Ishikawa (cell line): ENCODE measurements around the gene MCF2L.

Source experiments
- CEBPB ChIP-seq: IDR thresholded peaks from 2 replicates; pipeline ENCODE4 v1.6.1; 2012
- CREB1 ChIP-seq: IDR thresholded peaks from 2 replicates; pipeline ENCODE4 v1.6.1; 2012; ENCODE audit warnings: low read depth
- EGR1 ChIP-seq: IDR thresholded peaks from 2 replicates; pipeline ENCODE4 v1.6.1; 2012
- EP300 ChIP-seq: IDR thresholded peaks from 2 replicates; pipeline ENCODE4 v1.6.1; 2012; ENCODE audit warnings: borderline replicate concordance
- FOXM1 ChIP-seq: IDR thresholded peaks from 2 replicates; pipeline ENCODE4 v1.6.1; 2012; ENCODE audit warnings: low read depth, borderline replicate concordance
- NFIC ChIP-seq: IDR thresholded peaks from 2 replicates; pipeline ENCODE4 v1.6.1; 2012
- RAD21 ChIP-seq: IDR thresholded peaks from 2 replicates; pipeline ENCODE4 v1.6.1; 2012; ENCODE audit warnings: low read depth
- TAF1 ChIP-seq: IDR thresholded peaks from 2 replicates; pipeline ENCODE4 v1.6.1; 2012; ENCODE audit warnings: low read depth, mild to moderate bottlenecking
- TCF12 ChIP-seq: IDR thresholded peaks from 2 replicates; pipeline ENCODE4 v1.6.1; 2012; ENCODE audit warnings: low read depth
- TEAD4 ChIP-seq: IDR thresholded peaks from 2 replicates; pipeline ENCODE4 v1.6.1; 2012
- USF1 ChIP-seq: IDR thresholded peaks from 2 replicates; pipeline ENCODE4 v1.6.1; 2012
- YY1 ChIP-seq: IDR thresholded peaks from 2 replicates; pipeline ENCODE4 v1.6.1; 2012; ENCODE audit warnings: low read depth
- ZBTB7A ChIP-seq: IDR thresholded peaks from 2 replicates; pipeline ENCODE4 v1.6.1; 2012; ENCODE audit warnings: low read depth
- TF ChIP-seq, protein P1 (sequence below): IDR thresholded peaks from 2 replicates; pipeline ENCODE4 v1.6.1; 2012
- TF ChIP-seq, protein P2 (sequence below): IDR thresholded peaks from 2 replicates; pipeline ENCODE4 v1.6.1; 2012; ENCODE audit warnings: low read depth, mild to moderate bottlenecking

MCF2L gene

GRCh38 chr13:113049521-113049941, 80.5 kb downstream of the MCF2L start:
- TF ChIP-seq, protein P1, sequence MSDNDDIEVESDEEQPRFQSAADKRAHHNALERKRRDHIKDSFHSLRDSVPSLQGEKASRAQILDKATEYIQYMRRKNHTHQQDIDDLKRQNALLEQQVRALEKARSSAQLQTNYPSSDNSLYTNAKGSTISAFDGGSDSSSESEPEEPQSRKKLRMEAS, result no peak
- no peak for TF ChIP-seq EP300
- no peak for TF ChIP-seq TEAD4
- no peak for TF ChIP-seq YY1
- no peak for TF ChIP-seq CREB1
- no peak for TF ChIP-seq CEBPB
- TF ChIP-seq EGR1, result no peak
- TF ChIP-seq USF1, result no peak
- no peak for TF ChIP-seq TAF1
- no peak for TF ChIP-seq NFIC
- TF ChIP-seq, protein P2, sequence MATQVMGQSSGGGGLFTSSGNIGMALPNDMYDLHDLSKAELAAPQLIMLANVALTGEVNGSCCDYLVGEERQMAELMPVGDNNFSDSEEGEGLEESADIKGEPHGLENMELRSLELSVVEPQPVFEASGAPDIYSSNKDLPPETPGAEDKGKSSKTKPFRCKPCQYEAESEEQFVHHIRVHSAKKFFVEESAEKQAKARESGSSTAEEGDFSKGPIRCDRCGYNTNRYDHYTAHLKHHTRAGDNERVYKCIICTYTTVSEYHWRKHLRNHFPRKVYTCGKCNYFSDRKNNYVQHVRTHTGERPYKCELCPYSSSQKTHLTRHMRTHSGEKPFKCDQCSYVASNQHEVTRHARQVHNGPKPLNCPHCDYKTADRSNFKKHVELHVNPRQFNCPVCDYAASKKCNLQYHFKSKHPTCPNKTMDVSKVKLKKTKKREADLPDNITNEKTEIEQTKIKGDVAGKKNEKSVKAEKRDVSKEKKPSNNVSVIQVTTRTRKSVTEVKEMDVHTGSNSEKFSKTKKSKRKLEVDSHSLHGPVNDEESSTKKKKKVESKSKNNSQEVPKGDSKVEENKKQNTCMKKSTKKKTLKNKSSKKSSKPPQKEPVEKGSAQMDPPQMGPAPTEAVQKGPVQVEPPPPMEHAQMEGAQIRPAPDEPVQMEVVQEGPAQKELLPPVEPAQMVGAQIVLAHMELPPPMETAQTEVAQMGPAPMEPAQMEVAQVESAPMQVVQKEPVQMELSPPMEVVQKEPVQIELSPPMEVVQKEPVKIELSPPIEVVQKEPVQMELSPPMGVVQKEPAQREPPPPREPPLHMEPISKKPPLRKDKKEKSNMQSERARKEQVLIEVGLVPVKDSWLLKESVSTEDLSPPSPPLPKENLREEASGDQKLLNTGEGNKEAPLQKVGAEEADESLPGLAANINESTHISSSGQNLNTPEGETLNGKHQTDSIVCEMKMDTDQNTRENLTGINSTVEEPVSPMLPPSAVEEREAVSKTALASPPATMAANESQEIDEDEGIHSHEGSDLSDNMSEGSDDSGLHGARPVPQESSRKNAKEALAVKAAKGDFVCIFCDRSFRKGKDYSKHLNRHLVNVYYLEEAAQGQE, result no peak
- no peak for TF ChIP-seq FOXM1
- TF ChIP-seq ZBTB7A, result no peak

- TF ChIP-seq, protein P1, result no peak
- TF ChIP-seq TEAD4, result no peak
- no peak for TF ChIP-seq FOXM1
- TF ChIP-seq CEBPB, result no peak
- TF ChIP-seq YY1, result no peak
- TF ChIP-seq EP300, result no peak
These were observed 81.0 kb downstream of the MCF2L start for GRCh38 chr13:113049981-113050380.

GRCh38 chr13:113050734-113051431, 81.9 kb downstream of the MCF2L start:
- no peak for TF ChIP-seq TCF12
- no peak for TF ChIP-seq EP300
- no peak for TF ChIP-seq YY1
- TF ChIP-seq ZBTB7A, result no peak
- no peak for TF ChIP-seq TEAD4
- TF ChIP-seq USF1, result no peak

DNA sequence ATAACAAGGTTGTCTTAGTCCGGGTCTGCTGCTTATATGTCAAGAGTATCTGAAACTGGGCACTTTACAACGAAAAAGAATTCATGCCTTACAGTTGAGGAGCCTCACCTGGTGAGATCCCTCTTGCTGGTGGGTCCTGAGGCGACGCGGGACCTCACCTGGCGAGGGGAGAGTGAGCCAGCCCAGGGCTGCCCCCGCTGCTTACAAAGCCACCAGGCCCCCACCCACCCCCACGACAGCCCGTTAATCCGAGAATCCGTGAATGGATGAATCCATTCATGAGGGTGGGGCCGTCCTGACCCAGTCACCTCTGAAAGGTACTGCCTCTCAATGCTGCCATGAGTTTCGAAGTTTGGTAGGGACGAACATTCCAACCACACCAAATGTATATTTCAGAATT, 82.6 kb downstream of the MCF2L start:
- TF ChIP-seq FOXM1 (no peak), EP300 (no peak), CEBPB (no peak), EGR1 (no peak), TAF1 (no peak), TEAD4 (no peak), YY1 (no peak), USF1 (no peak), ZBTB7A (no peak), NFIC (no peak), CREB1 (no peak), RAD21 (no peak), TCF12 (no peak)
- TF ChIP-seq, protein P2, result no peak
- TF ChIP-seq, protein P1, result no peak

DNA sequence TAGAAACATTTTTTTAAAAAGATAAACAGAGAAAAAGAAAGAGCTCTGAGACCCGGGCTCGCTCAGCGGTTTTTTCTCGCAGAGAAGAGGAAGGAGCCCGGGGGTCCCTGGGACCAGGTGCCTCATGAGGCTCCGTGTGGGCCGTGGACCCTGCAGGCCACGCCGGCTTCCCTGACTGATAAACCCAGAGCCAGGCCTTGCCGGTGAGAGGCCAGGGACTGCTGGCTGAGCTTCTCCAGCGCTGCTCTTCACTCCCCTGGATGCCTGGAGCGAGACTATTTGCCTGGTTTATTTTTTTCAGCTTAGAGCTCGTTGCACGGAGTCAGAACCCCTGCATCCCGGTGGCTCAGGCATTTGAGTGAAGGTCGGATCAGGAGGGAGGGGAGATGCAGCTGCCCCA, 83.2 kb downstream of the MCF2L start:
- TF ChIP-seq CREB1, result no peak
- no peak for TF ChIP-seq EGR1
- no peak for TF ChIP-seq FOXM1
- TF ChIP-seq YY1, result no peak
- no peak for TF ChIP-seq CEBPB
- TF ChIP-seq, protein P2, result no peak
- TF ChIP-seq, protein P1, result no peak
